Ureter (tissue), 1 donor: ENCODE data around the gene BCL2L11. TPM values are rescaled to one million over a fixed set of nuclear protein-coding genes. Genes with fewer than 3 reads are reported as not detected.

Source experiments
- DNase-seq: peaks from one replicate; pipeline ENCODE4 v3.0.0-alpha.2; 2020; ENCODE audit warnings: low spot score
- total RNA-seq: library from RNA; stranded (reverse); gene quantifications from one replicate; pipeline ENCODE4 v1.2.4, GENCODE V29; 2023
- donor health status: DM: yes; HTN: yes; CAD: no.

The BCL2L11 gene
- total RNA-seq, 1 donor from 2014 or later, result 18.3 TPM

GRCh38 chr2:111117598-111118480, 2.9 kb upstream of the BCL2L11 start:
- DNase-seq, result peak; percentile 47

GRCh38 chr2:111118481-111118980, 2.2 kb upstream of the BCL2L11 start:
- DNase-seq, result no peak

DNA sequence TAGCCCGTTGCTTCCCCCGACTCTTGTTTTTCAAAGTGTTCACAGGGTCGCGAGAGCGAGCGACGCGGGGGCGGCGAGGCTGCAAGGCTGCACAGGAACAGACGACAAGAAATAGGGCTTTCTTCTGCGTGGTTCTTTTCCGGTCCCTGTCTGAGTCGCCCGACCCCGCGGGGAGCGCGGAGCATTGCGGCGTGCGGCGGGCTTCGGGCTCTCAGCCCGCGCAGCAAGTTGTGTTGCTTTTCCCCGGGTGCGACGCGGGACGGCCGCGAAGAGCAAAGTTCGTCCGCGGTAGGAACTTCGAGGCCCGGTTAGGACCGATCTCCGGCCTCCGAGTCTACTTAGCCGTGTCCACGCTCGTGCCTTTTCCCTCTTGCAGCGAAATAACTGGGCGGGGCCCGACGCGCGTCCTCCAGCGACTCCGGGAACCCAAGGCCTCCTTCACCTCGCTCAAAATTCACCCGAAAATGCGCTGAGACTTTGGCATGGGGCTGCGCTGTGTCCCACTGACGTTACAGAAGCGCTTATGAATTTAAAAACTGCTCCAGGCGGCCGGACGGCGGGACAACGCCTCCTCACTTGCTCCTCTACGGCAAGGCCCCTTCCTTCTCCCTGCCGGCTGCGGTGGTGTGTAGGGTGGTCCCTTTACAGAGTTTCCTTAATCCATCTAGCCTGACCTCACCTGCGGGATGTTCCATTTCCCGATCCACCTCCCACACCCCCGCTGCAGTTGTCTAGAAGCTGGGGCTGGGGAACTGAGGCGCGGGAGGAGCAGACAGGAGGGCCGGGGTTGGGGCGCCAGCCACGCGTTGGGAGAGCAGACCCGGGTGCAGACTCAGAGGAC, 1.5 kb upstream of the BCL2L11 start:
- DNase-seq, result peak; percentile 44

DNA sequence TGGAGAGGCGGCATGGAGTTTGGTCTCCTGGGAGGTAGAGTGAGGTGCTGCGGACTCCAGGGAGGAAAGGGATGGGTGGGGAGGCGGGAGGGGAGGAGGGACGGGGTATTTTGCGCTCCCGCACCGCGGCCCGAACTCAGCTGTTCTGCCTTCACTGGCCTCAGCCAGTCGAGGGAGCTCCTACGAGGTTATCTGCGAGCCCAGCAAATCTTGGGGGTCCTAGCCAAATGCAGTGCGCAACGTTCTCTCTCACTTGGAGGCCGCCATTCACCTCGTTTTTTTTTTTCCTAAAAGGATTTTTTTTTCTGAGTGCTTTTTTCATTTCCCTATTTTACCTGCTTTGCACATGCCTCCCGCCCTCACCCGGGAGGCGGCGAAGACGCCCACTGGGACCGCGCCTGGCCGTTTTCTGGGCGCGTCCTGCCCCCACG, 877 bp upstream of the BCL2L11 start:
- no peak for DNase-seq

DNA sequence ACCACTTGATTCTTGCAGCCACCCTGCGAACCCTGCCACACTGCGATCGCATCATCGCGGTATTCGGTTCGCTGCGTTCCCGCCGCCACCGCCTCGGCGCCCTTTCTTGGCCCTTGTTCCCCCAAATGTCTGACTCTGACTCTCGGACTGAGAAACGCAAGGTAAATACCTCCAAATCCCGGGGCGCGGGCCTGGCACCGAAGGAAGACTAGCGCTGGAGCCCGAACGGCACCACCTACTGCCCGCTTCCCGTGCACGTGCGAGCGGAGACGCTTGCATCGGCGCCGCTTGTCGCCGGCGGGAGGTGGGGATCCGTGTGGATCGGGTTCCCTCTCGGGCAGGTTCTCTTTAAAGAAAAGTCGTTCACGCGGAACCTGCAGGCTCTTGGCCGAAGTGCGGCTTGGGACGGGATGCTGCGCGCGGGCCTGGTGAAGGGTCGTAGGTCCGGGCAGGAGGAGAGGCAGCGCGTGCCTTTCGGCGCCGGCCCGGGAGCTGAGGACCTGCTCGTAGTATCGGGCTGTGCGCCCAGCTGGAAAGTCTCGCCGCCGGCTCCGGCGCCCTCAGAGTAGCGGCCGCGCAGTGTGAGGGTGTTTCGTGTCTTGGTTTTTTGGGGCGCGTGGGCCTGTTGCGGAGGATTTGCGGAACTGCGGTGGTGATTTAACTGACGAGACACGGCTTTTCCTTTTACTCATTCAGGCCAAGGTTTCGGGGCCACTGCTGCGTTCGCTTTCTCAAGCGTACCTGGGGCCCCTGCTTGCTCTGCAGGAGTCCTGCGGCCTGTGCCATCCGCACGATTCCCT, 514 bp downstream of the BCL2L11 start:
- peak; percentile 53 for DNase-seq

DNA sequence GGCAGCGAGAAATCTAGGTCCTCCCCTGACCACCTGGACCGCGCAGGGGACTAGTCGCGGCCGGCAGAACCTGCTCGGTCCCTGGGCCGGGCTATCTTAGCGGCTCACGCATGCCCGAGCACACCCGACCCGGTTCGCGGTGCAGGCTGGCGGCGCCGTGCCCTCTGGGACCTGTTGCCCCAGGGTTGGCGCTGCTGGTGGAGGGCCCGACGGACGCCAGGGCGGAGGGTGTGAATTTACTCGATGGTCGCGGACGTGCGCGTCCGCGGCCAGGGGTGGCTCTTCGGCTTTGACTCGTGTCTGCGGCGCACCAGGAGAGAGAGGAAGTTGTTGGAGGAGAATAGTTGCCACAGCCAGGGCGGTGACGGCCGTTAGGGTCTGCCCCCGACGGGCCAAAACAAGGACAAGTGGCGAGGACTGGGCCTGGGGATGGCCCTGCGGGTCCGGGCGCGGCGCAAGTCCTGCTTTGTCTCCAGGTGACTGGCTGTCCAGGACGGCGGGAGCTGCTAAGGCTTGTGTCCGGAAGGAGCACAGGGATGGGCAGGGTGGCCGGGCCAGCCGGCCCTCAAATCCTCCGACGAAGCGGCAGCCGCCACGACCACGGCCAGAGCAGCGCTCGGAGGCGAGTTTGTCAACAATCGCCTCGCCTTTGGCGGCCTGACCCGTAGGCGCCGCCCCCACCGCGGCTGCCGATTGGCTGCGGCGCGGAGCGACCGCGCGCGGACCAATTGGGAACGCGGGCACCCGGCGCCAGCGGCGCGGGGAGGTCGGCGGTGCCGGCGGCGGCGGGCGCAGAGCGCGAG, 1.3 kb downstream of the BCL2L11 start:
- peak; percentile 89 for DNase-seq

DNA sequence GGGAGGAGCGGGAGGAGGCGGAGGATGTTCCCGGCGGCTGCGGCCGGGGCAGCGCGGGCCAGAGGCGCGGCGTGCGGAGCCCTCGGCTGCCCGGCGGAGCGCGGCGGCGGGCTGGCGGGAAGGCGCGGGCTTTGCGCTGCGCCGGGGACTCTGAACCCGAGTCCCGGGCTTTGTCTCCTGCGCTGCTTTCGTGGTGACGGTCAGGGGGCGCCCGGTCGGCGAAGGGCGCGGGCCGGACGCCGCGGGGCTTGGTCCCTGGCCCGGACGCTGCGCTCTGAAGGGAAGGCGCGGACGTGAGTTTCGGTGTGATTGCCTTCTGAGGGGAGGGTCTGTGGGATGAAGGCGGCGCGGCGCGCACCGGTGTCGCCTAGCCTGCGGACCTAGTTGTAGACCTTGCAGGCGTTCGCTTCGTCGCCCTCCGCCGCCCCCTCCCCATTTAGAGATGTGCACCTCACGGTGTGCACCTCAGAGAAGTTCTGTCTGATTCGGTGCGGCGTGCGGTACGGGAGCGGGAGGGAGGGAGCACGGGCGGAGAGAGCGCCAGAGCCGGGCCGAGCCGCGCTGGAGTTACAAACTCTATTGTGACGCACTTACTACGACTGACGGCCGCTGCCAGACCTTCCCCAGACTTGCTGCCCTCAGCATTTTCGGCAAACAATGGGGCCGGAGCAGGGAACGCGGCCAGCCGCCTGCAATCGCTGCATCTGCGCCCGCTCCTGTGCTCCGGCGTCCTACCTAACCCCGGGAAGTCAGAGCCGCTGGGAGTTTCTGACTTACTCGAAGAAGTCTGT, 2.1 kb downstream of the BCL2L11 start:
- peak; percentile 77 for DNase-seq

GRCh38 chr2:111123751-111124150, 3.0 kb downstream of the BCL2L11 start:
- no peak for DNase-seq

DNA sequence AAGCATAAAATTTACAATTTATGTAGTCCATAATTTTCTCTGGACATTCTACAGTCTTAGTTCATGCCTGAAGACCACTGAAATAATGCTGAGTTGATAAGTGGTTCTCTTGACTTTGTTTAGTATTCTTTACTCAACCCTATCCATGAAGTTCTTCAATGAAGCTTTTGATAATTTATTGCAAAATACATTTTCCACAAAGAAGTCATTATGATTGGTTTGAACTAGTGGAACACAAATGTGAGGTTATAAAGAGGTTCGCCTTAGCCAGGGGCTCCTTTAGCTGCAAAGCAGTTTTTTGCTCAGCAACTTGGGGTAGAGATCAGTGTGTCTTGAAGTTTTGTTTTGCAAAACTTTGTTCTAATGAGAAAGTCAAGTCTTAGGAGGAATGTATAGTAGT, 5.9 kb downstream of the BCL2L11 start:
- no peak for DNase-seq

GRCh38 chr2:111127351-111127750, 6.6 kb downstream of the BCL2L11 start:
- no peak for DNase-seq

- no peak for DNase-seq
These were observed 7.4 kb downstream of the BCL2L11 start for GRCh38 chr2:111128096-111128495.

DNA sequence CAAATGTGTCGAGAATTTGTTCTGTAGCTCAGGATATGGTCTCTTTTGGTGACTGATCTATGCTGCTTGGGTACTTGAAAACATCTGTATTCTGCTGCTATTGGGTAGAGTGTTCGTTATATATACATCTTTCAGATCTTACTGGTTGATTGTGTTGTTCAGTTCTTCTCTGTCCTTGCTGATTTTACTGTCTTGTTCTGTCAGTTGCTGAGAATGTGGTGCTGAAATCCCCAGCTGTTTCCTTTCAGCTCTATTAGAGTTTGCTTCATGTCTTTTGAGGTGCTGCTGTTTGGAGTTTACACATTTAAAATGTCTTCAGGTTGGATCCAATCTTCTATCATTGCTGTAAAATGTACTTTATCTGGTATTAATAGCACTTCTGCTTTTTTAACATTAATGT, 12.9 kb downstream of the BCL2L11 start:
- DNase-seq, result no peak

DNA sequence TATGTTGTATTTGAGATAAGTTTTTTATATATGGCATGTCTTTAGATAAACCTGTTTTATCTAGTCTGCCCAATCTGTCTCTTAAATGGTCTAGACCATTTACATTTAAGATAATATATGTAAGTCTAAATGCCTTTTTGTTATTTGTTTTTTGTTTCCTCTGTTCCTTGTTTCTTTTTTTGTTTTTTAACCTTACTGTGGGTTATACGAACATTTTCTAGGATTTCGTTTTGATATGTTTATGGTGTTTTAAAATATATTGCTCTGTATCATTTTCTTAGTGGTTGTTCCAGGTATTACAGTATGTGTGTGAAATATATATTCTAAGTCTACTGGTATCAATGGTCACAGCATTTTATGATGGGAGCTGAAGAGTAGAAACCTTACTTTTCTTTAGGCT, 13.3 kb downstream of the BCL2L11 start:
- no peak for DNase-seq

GRCh38 chr2:111135237-111135909, 14.7 kb downstream of the BCL2L11 start:
- DNase-seq, result no peak

GRCh38 chr2:111135910-111136297, 15.2 kb downstream of the BCL2L11 start:
- no peak for DNase-seq

DNA sequence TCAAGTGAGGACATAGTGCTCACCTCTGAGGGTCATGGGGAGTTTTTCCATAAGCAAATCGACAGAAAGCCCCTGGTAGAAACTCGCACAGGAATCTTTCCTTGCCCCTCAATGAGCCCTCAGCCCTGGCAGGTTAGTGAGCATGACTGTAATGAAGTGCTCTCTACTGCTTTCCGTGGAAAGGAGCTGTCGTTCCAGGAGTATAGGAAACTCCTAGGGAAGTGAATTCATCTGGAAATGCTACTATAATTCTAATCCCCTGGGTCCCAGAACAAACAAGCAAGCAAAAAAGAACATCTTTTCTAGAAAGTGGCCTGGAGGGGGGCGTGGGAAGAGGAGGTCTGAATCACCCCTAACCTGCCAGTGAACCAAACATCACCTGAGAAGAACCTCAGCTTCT, 18.1 kb downstream of the BCL2L11 start:
- DNase-seq, result no peak

DNA sequence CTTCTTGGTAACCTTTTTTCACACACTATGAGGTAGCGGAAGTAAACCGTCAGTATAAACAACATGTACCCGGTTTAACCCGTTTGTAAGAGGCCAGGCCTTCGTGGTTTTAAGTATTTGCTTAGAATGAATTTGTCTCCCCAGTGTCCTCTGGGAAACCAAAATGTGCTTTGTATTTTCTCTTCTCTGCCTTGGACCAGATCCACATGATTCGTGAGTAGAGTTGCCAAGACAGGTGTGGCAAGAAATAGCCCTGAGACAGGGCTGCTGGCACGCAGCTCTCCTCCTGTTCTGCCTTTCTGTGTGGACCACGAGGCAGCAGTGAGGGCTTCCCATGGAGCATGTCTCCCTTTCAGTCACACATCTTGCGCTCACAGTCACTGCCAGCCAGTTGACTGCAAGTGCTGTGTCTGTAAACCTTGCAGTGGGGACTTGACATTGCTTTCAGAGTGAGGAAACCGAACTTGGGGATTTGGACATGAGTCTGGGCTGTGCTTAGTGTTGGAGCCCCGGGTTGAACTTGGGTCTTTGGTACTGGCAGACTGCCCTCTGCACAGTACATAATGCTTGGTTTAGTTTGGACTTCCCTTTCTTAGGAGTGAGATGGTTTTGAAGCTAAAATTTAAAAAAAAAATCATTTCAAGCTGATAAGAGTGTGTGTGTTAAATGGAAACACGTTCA, 19.1 kb downstream of the BCL2L11 start:
- DNase-seq, result no peak

GRCh38 chr2:111140815-111141214, 20.1 kb downstream of the BCL2L11 start:
- DNase-seq, result no peak

DNA sequence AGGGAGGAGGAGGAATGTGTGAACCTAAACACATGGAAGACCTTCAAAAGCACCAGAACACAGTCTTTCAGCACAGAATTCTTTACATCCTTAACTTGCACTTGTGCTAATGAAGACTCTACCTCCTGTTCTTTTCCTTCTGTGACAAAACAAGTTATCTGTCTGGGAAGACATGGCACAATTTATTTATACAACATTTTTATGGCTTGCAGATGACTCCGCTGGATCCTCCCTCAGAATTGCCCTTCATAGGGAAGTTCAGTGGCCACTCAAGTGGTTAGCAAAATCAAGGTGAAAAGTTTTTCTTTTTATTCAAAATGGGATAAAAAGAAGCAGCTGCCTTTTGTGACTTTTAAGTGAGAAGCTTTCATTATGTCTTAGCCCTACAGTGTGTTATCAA, 21.4 kb downstream of the BCL2L11 start:
- DNase-seq, result no peak
